Stimulated activated CD8-positive, alpha-beta memory T cell treated with anti-CD3 and anti-CD28 coated beads, Interleukin-15, amount 100 ng/mL, for 24 hours (primary cell): ENCODE data around the gene PHC2.

Source experiments
- DNase-seq: peaks from one replicate; pipeline ENCODE4 v3.0.0-alpha.2; 2020; ENCODE audit warnings: low read depth

Gene PHC2

DNA sequence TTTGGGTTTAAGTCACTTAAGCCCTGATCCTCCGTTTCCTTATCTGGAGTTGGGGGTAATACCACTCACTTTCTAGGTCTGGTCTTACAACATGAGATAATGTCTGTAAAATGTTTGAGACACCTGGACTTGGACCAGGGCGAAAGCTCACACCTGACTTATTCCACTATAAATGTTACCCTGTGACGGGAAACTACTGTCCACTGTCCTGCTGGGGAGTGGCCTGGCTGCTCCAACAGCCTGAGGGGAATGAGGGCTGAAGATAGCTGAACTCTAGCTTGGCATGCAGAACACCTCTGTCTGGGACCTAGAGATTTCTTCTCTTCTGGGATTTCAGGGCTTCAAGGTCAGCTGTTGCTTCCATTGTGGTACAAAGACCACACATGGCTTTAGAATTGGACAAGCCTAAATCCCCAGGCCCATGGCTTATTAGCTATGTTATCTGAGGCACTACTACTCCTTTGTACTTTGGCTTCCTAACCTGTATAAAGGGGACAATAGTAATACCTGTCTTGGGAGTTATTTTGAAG lies 100.5 kb downstream of the PHC2 start:
- no peak for DNase-seq

DNA sequence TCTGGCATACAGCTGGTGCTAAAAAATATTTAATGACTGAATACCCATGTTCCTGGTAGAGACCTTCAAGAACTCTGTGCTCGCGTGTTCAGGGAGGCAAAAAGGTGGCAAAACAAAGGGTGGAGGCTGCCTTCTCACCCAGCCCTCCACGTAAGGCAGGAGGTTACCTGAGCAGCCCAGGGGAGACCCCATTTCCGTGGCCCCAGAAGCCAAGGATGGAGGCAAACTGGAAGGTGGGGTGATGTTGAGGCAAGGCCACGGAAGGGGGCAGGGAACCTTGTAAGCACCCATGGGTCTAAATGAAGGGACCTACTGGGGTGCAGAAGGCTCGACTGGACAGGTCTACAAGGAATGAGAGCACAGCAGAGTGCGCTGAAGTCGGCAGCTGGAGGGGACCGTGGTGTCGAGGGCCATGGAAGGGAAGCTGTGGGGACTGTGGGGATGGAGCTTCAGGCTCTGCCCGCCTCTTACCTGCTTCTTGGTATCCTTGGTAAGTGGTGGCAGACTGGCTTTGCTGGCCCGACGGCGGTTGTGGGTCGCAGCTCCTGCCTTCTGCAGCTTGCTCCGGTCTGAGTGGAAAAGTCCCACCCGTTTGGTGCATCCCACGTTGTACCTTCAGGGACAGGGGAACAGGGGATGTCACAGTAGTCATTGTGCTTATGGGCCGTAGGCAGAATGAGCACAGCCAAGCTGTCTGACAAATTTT lies 101.1 kb downstream of the PHC2 start:
- DNase-seq = no peak

DNA sequence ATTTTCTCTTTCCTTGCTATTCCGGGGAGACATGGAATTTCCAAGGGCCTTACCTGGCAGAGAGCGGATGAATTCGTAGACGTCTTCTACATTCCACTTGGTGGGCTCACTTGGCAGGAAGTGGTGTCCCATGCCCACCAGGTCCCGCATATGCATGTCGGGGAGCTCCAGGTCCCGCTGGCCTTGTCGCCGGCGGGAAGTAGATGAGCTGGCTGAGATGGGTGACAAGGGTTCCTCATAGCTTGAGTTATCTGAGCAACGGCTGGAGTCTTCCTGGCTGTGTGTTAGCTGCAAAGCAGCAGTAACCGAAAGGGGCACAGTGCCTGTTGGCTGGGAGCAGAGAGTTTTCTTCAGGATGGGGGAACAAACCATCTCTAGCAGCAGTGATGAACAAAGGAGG lies 102.1 kb downstream of the PHC2 start:
- DNase-seq = no peak

DNA sequence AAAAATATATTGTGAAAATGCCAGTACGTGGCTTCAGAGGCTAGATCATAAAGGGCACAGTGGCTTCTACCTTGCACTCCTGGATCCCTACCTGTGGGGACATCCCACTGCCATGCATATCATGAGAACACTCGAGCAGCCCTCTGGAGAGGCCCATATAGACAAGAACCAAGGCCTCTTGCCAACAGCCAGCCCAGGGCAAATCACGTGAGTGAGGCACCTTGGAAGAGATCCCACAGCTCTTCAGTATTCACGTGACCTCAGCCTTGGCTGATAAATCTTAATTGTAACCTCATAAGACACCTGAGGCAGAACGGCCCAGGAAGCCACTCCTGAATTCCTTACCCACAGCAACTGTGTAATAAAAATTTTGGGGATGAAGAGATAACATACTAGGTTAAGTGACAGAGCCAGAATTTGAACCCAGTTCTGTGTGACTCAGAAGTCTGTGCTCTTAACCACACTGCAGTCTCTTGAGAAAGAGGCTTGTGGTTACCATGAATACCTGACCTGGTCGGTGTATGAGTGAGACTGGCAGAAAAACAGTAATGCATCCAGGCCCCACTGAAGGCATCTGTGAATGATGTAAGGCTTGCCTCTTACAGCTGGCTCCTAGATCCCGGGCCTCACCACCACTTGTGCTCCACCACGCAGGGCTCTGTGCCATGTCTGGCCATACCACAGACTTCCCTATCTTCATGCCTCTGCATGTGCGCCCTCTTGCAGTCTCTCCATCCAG lies 103.1 kb downstream of the PHC2 start:
- DNase-seq = no peak

DNA sequence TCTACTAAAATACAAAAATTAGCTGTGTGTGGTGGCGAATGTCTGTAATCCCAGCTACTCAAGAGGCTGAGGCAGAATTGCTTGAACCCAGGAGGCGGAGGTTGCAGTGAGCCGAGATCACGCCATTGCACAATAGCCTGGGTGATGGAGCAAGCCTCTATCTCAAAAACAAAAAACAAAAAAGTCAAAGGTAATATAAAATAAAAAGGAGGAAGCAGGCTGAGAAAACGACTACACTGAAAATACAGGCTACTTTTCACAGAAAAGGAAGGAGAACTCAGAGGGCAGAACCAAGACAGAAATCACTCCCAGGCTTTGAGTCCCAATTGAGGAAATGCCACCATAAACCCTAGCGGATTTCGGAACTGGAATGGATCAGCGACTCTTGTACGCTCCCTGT lies 104.1 kb downstream of the PHC2 start:
- no peak for DNase-seq

DNA sequence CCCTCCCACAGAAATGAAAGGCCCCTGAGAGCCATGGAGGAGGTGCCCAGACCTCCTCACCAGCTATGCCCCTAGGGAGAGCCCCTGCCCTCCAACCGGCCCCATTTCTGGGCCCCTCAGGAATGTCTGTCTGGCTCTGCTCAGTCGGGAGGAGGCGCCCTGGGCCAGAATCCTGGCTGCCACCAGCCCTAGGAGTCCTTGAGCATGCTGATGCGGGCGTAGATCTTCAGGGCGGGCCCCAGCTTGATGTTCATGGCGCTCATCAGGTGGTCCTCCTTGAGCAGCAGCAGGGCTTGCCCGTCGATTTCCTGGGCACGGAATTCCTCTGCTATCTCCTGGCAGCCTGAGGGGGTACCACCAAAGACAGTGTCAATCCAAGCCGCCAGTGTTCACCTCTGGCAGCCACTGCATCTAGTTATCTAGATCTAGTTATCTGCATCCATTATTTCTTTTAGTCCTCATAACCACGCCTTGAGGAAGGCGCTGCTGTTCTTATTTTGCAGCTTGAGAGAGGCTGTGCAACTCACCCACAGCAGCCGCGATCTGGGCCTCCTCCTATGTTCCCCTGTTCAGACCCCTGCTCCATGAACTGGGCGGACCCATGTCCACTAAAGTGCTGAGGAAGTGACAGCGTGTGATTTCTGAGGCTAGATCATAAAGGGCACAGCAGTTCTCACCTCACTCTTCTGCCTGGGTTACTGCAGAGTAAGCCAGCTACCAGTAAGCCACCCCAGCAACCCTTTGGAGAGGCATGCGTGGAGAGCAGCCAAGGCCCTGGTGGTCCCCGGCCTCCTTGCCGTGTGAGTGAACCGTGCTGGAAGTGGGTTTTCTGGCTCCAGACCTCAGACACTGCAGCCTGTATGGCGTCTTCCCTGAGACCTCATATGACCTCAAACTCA lies 106.0 kb downstream of the PHC2 start:
- DNase-seq = no peak

DNA sequence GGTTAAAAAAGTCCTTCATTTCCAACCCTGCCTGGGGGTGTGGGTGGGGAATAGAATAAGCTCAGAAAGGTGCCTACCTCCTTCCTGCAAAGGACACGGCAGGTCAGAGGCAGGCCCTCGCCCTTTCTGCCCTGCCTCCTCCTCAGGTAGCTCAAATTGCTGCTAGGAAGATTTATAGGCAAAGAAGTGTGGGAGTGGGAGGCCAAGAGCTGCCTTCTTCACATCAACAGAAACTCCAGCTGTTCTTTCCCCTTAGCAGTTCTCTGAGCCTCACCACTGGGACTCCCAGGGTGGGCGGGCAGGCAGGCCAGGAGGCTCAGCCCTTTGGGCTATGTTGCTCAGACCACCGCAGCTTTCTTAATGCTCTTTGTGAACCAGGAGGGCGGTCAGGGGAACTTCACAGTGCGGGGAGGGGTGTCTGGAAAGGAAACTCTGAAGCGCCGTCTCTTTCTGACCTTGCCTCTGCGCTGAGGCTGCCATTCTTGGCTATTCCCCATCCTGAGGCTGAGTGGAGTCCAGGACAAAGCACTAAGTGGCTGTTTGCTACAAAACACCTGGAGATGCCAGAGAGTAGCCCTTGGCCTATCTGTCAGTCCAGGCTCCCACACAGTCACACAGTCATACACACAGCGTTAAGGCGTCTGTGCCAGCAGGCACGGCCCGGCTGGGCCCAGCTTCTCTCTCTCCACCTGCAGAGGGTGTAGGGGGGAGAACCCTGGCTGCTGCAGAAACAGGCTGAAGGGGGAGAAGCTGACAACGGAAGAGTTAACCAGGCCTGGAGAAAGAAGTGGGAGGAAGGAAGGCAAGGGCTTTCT lies 107.0 kb downstream of the PHC2 start:
- no peak for DNase-seq

DNA sequence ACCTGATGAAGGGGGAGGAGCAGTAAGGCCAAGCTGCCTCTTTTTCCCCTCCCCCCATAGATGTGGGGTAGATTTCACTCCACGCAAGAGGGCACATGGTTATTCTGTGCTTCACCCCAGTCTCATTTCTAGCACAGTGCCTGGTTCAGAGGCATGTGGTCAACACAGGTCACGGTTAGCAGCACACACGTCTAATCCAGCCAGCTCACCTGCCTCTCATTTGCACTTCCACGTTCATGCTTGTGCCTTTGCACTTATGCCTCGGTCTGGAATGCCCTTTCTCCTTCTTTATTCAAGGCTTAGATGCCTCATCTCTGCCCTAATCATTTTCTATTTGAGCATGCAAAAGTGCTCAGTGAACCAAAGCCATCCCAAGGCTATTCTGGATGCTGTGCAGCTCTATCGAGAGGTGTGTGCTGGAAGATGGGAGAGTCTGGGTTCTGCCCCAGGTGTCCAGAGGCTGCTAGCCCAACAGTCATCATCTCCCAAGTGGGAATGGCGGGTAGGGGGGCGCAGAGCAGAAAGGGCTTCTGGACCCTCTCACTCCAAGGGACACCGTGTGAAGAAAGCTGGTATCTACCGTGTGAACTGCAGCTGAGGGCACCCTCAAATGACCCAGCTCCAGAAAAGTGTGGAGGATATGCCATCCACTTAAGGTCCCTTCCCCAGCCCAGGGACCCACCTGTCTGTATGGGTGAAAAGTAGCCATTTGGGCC lies 107.9 kb downstream of the PHC2 start:
- no peak for DNase-seq

DNA sequence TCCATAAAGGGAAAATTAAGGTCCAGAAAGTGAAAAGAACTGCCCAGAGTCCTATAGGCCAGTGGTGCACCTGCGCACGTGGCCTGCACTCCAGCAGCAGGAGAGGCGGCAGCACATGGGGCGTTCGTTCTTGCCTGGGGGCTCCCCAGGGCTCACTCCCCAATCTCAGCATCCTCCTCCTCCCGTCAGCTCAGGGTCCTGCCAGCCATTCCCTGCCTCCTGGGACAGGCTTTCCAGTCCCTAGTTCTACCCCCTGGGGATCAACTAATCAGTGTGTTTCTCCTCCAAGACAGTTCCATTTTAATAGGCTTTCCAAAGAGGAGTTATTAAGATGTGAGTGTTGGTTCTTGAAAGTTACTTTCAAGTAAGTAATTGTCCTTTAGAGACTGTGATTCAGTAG lies 108.8 kb downstream of the PHC2 start:
- no peak for DNase-seq

DNA sequence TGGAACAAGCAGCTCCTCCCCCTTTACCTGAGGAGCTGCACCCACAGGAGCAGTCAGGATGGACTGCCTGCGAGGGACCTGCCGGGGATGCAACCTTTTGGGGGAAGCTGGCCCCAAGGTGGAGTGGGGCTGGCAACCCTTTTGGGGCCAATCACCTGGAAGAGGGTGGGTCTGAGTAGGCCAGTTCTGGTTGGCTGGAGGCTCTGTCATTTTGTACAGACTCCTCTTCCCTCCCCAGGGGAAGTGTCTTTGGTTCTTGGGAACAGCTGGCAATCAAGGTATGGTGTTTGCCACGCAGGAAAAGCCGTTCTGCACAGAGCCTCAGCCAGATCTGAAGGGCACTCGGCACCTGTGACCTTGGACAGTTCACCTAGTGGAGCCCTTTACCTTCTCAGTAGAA lies 109.7 kb downstream of the PHC2 start:
- DNase-seq = no peak

DNA sequence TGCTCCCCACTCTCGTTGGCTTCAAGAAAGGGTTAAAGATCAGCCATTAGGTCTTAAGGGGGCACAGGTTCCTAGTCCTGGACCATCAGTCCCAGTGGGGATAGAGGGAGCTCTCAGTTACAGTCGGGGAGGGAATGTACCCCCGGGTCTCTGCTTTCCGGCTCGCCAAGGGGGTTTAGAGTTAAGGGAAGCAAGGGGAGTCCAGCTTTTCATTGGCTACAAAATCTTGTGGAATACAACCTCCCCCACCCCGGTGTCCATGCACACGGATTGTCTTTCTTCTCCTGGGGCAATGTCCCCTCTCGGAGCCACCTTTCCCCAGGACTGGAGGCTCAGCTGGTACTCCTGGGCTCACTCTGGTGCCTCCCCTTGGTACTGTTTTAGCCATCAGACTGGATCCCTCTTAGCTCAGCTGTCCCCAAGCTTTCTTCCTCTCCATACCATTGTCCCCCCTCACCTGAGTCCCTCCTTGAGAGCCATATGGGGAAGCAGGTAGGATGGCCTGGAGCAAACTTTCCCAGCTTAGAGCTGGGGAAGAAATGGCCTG lies 110.2 kb downstream of the PHC2 start, which contains the start of gene A3GALT2:
Gene A3GALT2 (minus strand): TSS at position 480 of the 547 bp plus-strand sequence. CDS start 0 bp downstream, at position 480.
- DNase-seq = no peak

DNA sequence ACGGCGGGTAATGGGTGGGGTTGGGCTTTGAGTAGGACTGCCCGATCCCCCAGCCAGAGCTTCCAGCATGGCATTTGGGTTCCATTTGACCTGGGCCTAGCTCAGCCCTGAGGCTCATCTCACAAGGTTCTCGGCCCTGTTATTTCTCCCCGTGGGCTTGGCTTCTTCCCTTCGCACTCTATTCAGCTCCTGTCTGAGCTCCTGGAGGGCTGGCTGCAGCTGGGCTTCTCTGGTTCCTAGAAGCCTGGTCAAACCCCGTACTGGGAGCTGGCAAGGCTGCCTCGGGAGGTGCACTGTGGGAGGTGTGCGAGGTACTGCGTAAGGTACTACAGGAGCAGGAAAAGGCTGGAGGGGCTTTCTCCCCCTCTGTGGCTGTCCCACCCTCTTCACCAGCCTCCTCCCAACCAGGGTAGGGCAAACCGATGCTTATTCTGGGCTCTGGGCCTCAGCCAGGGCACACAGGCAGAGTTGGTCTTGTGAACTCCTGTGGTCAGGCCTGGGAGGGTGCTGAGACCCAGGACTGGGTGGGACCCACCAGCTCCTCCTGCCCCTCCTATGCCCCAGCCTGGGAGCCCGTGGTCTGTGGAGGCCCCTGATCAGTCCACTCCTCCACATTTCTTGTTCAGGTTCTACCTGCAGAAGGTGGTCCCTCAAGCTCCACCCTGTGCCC lies 110.8 kb downstream of the PHC2 start:
- no peak for DNase-seq

DNA sequence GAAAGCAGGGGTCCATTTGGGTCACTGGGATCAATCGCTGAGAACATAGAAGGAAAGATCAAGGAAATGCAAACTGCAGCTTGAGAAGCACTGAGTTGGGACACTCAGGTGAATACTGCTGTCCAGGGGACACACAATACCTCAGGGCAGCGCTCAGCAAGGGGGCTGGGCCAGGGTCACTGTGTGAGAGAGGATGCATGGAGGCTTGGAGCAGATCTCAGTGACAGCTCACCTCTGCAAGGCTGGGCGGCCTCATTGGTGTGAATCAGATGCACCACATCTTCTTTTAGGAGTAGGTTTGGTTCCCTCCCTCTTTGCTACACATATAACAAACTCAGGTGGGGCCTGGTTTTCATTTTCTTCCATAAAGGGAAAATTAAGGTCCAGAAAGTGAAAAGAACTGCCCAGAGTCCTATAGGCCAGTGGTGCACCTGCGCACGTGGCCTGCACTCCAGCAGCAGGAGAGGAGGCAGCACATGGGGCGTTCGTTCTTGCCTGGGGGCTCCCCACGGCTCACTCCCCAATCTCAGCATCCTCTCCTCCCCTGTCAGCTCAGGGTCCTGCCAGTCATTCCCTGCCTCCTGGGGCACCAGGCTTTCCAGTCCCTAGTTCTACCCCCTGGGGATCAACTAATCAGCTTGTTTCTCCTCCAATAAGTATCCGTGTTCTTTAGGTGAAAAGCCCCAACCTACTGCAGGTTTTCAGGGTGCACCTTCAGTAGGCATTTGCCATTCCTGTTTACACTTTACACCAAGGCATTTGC lies 111.5 kb downstream of the PHC2 start:
- no peak for DNase-seq

DNA sequence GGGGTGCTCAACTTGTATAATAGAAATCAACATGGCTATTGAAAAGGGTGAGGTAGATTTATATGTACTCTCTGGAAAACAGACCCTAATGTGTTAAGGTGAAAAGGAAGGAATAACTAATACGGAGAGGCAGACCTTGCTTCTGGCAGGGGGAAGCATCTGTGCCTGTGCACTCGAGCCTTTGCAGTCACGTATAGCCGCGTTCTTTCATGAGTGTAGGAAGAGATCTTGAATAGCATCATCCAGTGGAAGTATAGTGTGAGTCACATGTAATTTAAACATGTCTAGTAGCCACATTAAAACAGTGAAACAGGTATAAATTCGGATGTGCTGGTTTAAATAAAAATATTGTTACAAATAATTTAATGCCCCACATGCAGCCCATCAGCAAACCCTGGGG lies 112.9 kb downstream of the PHC2 start:
- DNase-seq = no peak

DNA sequence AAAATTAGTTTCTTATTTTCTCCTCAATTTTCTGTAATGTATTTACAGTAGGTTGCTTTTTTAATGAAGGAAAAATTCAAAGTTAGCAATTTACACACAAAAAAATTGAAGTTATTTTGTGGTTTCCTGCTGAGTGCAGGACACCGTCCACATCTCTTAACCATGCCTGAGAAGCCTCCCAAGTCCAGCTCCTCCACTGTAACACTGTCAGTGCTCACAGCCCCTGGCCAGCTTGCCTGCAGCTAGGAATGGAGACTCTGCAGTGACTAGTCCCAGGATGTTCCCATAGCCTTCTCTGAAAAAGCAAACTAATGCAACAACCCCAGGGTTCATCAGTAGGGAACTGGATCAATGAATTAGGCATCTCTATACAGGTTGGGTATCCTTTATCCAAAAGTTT lies 113.5 kb downstream of the PHC2 start:
- no peak for DNase-seq

DNA sequence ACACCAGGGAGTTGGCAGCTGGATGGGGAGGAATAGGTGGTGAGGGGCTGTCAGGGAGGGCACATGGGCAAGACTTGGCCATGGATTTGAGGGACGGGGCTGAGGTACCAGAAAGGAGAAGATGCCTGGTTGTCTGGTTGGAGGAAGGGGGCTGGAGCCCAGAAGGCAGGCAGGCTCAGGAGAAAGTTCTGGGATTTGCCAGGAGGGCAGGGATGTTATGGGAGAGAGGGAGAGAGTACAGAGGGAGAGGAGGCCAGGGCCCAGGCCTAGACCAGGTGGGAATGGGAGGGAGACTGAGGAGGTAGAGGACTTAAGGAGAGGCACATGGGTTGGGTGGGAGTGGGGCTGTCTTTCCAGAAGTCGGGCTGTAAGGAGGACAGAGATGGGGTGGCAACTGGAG lies 114.3 kb downstream of the PHC2 start:
- DNase-seq = no peak

DNA sequence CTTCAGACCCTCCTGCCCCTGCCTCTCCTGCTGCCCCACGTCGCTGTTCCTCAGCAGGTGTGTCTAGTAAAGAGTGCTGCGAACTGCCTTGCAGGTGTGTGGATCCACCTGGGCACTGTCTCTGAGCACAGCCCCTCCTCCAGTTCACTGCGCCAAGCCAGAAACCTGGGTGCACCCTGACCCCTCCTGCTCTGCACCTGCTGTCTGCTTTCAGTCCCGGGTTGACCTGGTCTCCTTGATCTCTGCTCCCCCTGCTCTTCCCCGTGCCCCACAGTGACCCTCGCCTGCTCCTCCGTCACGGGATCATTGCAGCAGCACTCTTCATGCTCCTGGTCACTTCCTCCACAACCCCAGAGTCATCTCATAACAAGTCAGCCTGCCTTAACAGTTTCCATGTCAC lies 116.5 kb downstream of the PHC2 start:
- DNase-seq = no peak

DNA sequence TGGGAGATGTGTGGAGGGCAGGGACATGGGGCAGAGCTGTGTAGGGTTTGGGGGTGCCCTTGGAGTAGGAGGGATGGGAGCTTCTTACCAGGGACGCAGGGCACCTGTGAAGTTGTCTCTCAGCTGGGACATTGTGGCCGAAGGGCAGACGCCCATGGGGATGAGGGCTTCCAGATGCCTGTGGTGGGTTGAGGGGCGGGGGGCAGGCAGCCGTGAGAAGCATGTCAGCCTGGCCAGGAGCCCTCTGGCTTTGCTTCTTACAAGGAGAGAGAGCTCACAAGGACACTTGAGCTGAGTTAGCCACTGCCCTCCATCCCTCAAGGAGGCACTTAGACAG lies 118.5 kb downstream of the PHC2 start:
- DNase-seq = no peak

DNA sequence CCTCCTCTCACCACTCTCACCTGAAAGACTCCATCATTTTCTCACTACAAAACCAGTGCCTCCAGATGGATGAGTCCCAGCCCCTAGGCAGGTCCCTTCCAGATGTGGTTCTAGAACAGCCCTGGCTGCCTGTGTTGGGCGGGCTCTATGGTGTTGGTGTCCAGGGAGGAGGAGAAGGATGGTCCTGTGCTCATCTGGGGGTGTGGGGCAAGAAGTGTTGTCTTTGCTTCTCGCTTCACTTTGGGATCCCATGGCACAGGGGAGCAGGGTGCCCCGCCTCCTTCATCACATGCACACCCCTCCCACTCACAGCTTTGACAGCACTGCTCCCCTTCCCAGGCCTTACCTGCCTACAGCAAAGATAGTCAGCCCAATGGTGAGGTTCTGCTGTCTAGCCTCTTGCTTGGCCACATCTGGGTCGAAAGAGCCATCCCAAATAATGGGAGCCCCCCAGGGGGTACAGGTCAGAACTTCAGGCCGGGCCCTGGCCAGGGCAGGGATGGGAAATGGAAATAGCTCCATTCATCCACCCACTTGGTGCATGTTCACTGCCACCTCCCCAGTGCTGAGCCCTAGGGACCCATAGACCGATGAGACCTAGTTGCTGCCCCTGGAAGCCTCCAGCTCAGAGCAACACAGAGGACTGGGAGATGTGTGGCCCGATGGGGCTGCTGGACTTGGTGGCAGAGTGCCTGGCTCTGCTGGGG lies 119.0 kb downstream of the PHC2 start:
- no peak for DNase-seq
